GM13977 (cell line): ENCODE results near the gene GAL3ST1.

Source experiments
- DNase-seq: peaks from one replicate; pipeline ENCODE4 v3.0.0; 2012; ENCODE audit warnings: low spot score
- in situ Hi-C: fragments of 300-500 bp; cut with MboI; formaldehyde crosslinking; loops from one replicate; pipeline ENCODE4 v1.12.0; 2022; ENCODE audit warnings: low sequenced_read_pairs, low pct_unique_long_range_greater_than_20kb, mixed read lengths, inconsistent platforms; ENCODE audit not compliant: unreplicated experiment
- TF ChIP-seq, protein P1 (sequence below): IDR thresholded peaks from 2 replicates; pipeline ENCODE4 v1.5.1; 2012; ENCODE audit warnings: mild to moderate bottlenecking, control low read depth; ENCODE audit not compliant: insufficient read depth; ENCODE audit errors: extremely low read depth, missing control alignments

Gene GAL3ST1

DNA sequence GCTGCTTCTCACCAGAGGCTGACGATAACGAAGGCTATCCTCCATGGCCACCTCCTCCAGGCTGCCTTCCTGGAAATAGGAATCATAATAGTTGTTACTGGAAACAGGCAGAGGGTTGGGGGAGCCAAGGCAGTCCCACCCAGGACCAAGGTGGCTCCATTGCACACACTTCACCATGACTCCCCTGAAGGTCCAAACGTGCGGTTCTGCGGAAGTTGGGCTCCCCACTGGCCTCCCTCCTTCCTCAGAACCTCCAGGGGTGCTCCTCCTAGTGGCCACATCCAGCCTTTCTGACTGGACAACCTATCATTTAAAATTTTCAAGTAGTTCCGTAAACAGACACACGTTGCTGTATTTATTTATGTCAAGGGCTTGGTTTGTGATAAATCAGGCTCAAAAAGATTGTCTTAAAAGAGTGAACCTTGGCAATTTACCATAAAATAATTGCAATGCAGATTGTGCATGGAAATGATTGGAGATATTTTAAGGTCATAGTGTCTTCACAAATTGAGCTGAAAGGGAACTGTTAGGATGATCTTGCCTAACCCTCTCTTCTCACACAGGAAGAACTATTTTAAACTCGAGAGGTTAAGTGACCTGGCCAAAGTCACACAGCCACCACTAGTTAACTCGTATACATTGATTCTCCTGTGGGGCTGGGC is 31.1 kb upstream of the GAL3ST1 start:
- DNase-seq: peak; percentile 71
- TF ChIP-seq, protein P1, sequence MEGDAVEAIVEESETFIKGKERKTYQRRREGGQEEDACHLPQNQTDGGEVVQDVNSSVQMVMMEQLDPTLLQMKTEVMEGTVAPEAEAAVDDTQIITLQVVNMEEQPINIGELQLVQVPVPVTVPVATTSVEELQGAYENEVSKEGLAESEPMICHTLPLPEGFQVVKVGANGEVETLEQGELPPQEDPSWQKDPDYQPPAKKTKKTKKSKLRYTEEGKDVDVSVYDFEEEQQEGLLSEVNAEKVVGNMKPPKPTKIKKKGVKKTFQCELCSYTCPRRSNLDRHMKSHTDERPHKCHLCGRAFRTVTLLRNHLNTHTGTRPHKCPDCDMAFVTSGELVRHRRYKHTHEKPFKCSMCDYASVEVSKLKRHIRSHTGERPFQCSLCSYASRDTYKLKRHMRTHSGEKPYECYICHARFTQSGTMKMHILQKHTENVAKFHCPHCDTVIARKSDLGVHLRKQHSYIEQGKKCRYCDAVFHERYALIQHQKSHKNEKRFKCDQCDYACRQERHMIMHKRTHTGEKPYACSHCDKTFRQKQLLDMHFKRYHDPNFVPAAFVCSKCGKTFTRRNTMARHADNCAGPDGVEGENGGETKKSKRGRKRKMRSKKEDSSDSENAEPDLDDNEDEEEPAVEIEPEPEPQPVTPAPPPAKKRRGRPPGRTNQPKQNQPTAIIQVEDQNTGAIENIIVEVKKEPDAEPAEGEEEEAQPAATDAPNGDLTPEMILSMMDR: peak; percentile 72
- in situ Hi-C loops: no loop called here

DNA sequence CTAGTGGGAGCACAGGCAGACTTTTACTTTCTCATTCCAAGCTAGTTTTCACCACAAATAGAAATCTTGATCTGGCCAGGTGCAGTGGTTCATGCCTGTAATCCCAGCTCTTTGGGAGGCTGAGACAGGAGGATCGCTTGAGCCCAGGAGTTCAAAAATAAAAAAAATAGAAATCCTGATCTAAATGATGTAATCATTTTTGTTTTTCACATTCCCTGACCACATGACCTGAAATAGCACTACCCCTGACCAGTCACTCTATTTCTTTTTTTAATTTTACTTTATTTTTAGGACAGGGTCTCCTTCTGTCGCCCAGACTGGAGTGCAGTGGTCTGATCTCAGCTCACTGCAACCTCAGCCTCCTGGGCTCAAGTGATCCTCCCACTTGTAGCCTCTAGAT is 30.3 kb upstream of the GAL3ST1 start:
- DNase-seq: no peak
- in situ Hi-C loops: no loop called here
- TF ChIP-seq, protein P1: no peak

DNA sequence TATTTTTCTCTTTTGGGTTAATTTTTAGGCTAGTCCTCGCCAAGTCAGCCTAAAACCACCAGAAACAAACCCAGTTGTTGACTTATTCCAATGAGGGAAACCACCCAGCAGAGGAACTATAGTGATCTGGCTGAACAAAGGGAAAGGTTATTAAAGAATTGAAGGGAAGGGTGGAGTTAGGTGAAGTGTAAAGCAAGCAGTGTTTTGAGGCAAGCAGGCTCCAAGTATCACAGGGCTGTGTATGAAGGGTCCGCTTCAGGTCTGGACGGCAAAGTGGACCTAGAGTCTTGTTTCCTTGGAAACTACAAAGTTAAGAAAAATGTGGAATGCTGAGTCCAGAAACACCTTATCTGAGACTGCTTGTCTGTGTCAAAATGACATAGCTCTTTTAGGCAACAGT is 29.3 kb upstream of the GAL3ST1 start:
- DNase-seq: no peak
- TF ChIP-seq, protein P1: no peak
- in situ Hi-C loops: no loop called here

DNA sequence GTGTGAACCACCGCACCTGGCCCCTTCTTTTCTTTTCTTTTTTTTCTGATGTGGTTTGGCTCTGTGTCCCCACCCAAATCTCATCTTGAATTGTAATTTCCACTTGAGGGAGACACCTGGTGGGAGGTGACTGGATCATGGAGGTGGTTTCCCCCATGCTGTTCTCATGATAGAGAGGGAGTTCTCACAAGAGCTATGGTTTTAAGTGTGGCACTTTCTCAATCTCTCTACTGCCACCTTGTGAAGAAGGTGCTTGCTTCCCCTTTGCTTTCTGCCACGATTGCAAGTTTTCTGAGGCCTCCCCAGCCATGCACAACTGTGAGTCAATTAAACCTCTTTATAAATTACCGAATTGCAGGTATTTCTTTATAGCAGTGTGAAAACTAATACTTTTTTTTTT is 27.6 kb upstream of the GAL3ST1 start:
- TF ChIP-seq, protein P1: peak; percentile 48
- in situ Hi-C loops: no loop called here
- no peak for DNase-seq

DNA sequence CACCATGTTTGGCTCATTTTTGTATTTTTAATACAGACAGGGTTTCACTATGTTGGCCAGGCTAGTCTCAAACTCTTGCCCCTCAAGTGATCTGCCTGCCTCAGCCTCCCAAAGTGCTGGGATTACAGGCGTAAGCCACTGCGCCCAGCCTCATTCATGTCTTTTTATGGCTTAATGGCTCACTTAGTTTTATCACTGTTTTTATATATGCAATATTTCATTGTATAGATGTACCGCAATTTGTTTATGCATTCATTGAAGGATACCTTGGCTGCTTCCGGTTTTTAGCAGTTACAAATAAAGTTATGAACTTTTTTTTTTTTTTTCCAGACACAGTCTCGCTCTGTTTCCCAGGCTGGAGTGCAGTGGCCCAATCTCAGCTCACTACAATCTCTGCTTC is 27.0 kb upstream of the GAL3ST1 start:
- in situ Hi-C loops: no loop called here
- TF ChIP-seq, protein P1: no peak
- no peak for DNase-seq

DNA sequence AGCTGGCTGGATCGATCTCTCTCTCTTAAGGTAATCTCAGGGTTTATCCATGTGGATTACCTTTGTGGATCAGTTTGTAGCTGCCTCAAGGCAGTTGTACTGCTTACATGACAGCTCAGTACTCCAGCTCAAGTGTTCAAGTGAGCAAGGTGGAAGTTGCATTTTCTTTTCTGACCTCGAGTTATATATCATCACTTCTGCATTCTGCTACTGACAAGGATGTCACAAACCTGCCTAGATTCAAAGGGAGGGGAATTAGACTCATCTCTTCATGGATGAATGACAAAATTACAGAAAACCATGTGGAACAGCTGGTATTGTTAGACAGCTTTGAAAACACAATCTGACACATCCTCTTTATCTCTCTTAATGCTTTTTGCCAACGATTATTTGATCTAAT is 26.5 kb upstream of the GAL3ST1 start:
- in situ Hi-C loops: no loop called here
- DNase-seq: no peak
- TF ChIP-seq, protein P1: no peak
